Brain microvascular endothelial cell (primary cell): ENCODE measurements around the gene CCR7.
A peak's percentile ranks its signal among the peaks of the same experiment; 100 is the strongest.

ENCODE experiments used
- DNase-seq: peaks from one replicate; pipeline ENCODE4 v3.0.0-alpha.2; 2020
- H3K27ac ChIP-seq: fragments of 250-450 bp; sonication (Bioruptor Pico); 2 replicates; pipeline ENCODE4 v1.5.1; 2020; ENCODE audit warnings: mild to moderate bottlenecking, moderate library complexity
- H3K27me3 ChIP-seq: fragments of 250-450 bp; sonication (Bioruptor Pico); replicated peaks from 2 replicates; pipeline ENCODE4 v1.5.1; 2020; ENCODE audit warnings: mild to moderate bottlenecking
- H3K36me3 ChIP-seq: fragments of 250-450 bp; sonication (Bioruptor Pico); replicated peaks from 2 replicates; pipeline ENCODE4 v1.5.1; 2020; ENCODE audit warnings: mild to moderate bottlenecking
- H3K4me3 ChIP-seq: 2 replicates; pipeline ENCODE4 v1.5.1; 2011; ENCODE audit warnings: low read depth, mild to moderate bottlenecking, control low read depth, low read length, moderate library complexity
- in situ Hi-C: cut with HindIII; loops from 2 replicates; pipeline ENCODE4 v1.10.0; 2017; ENCODE audit warnings: low sequenced_read_pairs, low pct_ligation_motif_present
- TF ChIP-seq, protein P1 (sequence below): IDR thresholded peaks from 2 replicates; pipeline ENCODE4 v1.5.1; 2011; ENCODE audit warnings: low read depth, mild to moderate bottlenecking, moderate library complexity, low read length, control low read depth, inconsistent platforms; ENCODE audit errors: missing control alignments

Gene CCR7

DNA sequence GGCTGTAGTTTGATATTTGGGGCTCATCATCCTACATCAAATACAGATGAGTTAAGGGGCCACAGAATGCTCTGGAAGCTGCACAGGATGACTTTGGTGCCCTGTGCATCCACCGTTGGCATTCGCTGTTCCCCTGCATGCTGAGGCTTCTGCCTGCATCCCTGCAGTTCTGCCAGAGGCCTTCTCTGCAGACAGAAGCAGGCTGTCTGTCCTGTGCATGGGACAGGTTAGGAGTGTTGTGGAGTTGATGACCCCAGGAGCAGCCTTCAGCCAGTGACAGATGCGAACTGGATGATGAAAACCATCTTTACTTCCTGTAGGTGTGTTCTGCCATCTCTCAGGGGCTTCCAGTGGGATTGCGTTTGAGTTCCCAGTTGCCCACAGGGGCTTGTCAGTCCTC, 50.3 kb downstream of the CCR7 start:
- TF ChIP-seq, protein P1, sequence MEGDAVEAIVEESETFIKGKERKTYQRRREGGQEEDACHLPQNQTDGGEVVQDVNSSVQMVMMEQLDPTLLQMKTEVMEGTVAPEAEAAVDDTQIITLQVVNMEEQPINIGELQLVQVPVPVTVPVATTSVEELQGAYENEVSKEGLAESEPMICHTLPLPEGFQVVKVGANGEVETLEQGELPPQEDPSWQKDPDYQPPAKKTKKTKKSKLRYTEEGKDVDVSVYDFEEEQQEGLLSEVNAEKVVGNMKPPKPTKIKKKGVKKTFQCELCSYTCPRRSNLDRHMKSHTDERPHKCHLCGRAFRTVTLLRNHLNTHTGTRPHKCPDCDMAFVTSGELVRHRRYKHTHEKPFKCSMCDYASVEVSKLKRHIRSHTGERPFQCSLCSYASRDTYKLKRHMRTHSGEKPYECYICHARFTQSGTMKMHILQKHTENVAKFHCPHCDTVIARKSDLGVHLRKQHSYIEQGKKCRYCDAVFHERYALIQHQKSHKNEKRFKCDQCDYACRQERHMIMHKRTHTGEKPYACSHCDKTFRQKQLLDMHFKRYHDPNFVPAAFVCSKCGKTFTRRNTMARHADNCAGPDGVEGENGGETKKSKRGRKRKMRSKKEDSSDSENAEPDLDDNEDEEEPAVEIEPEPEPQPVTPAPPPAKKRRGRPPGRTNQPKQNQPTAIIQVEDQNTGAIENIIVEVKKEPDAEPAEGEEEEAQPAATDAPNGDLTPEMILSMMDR: no peak
- H3K27ac ChIP-seq: no peak overlapping the region
- no peak overlapping the region for H3K4me3 ChIP-seq
- in situ Hi-C loops: no loop called here
- H3K36me3 ChIP-seq: no peaks in the 10 kb centered on the region
- DNase-seq: no peak
- no peaks in the 10 kb centered on the region for H3K27me3 ChIP-seq

DNA sequence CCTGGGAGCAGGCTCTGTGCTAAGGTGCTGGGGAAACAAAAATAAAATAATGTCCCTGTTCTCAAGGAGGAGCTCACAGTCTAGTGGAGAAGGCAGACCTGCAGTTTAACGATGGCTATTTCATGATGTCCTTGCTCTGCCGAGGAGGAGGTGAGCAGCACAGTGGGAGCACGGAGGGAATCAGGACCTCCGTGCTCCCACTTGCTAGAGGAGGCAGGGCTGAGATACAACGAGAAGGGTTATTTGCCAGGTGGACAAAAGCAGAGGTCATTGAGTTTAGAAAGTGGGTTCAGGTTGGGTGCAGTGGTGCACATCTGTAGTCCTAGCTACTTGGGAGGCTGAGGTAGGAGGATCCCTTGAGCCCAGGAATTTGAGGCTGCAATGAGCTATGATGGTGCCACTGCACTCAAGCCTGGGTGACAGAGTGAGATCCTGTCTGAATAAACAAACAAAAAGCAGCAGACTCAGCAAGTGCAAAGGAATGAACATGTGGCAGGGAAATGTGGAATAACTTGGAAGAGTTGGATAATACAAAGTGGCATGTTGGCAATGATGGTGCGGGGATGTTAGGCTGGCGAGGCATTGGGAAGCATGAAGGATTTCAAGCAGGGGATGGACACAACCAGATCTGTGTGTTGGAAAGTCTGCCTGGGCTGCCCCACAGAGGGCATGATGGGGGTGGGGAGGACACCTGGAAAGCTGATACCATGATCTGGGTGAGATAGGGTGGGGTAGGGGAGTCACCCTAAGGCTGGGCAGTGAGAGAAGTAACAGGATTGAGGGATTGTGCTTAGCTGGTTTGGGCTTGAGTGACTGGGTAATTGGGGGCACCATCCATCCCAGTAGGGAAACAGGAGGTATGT, 51.0 kb downstream of the CCR7 start:
- Histone ChIP-seq H3K4me3 (no peak overlapping the region), H3K36me3 (no peaks in the 10 kb centered on the region), H3K27me3 (no peaks in the 10 kb centered on the region), H3K27ac (no peak overlapping the region)
- DNase-seq: no peak
- TF ChIP-seq, protein P1: no peak
- in situ Hi-C loops: no loop called here

DNA sequence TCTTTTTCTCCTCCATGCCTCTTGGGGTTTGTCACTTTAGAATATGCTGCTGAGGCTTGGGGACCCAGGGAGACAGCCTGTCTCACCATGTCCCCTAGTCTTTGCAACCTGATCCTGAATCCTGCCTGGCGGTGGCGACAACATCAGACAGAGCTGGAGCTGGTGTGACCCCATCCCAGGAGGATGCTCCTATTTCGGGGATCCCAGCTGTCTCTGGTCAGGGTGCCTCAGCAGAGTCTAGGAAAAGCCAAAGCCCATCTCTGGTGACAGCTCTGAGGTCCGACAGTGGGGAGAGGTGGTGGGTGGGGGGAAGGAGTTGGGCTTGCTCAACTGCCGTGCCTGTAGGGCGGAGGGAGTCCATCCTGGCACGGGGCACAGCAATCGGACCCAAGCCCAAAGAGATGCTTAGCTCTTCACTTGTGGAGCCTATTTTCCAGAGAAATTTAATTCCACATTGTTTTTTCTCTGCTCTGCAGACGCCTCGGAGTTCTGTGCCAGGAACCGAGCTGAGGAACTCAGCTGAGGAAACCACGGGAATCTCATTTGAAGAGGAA, 53.5 kb downstream of the CCR7 start:
- Histone ChIP-seq H3K27ac (peak overlapping the region; percentile 32), H3K4me3 (no peak overlapping the region), H3K36me3 (no peaks in the 10 kb centered on the region), H3K27me3 (no peaks in the 10 kb centered on the region)
- no peak for DNase-seq
- TF ChIP-seq, protein P1: no peak
- in situ Hi-C loops: no loop called here

DNA sequence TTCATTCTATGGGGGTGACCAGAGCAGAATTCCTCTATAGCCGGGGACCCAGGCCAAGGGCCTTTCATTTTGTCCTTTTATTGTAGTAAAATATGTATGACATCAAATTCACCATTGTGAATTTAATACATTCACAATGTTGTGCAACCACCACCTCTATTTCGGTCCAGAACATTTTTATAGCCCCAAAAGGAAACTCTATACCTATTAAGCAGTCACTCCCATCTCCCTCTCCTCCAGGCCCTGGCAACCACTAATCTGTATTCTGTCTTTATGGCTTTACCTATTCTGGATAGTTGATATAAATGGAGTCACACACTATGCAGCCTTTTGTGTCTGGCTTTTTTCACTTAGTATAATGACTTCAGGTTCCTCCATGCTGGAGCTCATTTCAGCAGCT, 54.1 kb downstream of the CCR7 start:
- no peaks in the 10 kb centered on the region for H3K36me3 ChIP-seq
- TF ChIP-seq, protein P1: no peak
- no peaks in the 10 kb centered on the region for H3K27me3 ChIP-seq
- no peak overlapping the region for H3K27ac ChIP-seq
- no peak overlapping the region for H3K4me3 ChIP-seq
- in situ Hi-C loops: no loop called here
- DNase-seq: no peak

DNA sequence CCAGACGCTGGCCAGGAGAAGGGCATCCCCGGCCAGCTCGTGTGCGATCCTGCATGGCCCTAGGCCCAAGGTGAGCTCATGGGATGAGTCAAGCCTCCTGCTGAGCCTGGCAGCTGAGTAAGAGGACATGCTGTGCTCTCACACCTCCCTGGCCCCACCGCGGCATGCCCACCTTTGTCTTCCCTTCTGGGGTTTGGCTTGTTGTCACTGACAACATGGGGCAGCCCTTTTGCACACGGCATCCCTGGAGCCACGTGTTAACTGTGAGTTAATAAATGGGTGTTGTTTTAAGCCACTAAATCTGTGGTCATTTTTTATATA, 55.0 kb downstream of the CCR7 start:
- TF ChIP-seq, protein P1: no peak
- Histone ChIP-seq H3K36me3 (no peaks in the 10 kb centered on the region), H3K27me3 (no peaks in the 10 kb centered on the region), H3K4me3 (no peak overlapping the region), H3K27ac (no peak overlapping the region)
- in situ Hi-C loops: no loop called here
- peak; percentile 53 for DNase-seq
